Right lobe of liver (tissue), 4 donors: ENCODE results near the gene CYGB.

Experiments
- POLR2A ChIP-seq: fragments of 450-650 bp; IDR thresholded peaks from one replicate; pipeline ENCODE4 v1.6.1; 2017; ENCODE audit warnings: antibody characterized with exemption, mild to moderate bottlenecking
- TF ChIP-seq, protein P1 (sequence below), 4 donors: fragments of 200-600 bp in 3 of 4; fragments of 450-650 bp in 1 of 4; IDR thresholded peaks; one replicate each; pipeline versions ENCODE4 v1.5.1 to v1.8.0; 2016 to 2022; ENCODE audit warnings: antibody characterized with exemption in 4 of 4, mild to moderate bottlenecking in 2 of 4
- donor health status: DM: no; HTN: no; CAD: no.
- donor health status: DM: no; HTN: no; CAD: no.
- donor health status: DM: no; HTN: yes; CAD: no.

DNA sequence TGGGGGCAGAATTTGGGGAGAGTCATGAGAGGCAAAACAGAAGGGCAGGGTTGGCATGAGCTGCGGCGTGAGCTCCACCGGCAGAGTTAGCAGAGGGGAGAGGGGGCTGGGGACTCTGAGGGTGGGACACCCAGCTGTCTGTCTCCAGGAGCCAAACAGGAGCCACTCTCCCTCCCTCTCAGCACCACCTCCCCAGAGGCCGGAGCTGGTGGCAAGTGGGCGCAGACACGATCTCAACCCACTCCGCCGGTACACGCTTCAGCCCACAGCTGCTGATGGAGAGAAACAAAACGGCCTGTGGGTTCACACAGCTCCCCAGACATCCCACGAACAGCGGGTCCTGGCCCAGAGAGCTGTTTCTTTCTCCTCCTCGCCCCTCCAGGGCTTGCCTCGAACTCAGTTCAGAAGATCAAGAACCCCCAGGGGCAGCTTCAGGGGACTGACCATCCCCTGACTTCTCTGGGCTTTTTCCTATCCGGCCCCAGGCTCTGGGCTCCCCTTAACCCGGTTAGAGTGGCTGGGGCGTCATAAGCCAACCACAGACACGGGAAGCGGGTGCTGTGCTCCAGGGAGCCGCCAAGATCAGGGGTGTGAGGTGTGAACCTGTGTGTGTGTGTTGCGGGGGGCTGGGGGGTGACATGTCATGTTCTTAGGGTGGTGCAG, 43.9 kb downstream of the CYGB start:
- TF ChIP-seq, protein P1, sequence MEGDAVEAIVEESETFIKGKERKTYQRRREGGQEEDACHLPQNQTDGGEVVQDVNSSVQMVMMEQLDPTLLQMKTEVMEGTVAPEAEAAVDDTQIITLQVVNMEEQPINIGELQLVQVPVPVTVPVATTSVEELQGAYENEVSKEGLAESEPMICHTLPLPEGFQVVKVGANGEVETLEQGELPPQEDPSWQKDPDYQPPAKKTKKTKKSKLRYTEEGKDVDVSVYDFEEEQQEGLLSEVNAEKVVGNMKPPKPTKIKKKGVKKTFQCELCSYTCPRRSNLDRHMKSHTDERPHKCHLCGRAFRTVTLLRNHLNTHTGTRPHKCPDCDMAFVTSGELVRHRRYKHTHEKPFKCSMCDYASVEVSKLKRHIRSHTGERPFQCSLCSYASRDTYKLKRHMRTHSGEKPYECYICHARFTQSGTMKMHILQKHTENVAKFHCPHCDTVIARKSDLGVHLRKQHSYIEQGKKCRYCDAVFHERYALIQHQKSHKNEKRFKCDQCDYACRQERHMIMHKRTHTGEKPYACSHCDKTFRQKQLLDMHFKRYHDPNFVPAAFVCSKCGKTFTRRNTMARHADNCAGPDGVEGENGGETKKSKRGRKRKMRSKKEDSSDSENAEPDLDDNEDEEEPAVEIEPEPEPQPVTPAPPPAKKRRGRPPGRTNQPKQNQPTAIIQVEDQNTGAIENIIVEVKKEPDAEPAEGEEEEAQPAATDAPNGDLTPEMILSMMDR (IDR thresholded peaks at IDR 0.05): no peak
- TF ChIP-seq POLR2A: no peak
